GM19395 (cell line): ENCODE results near the gene NBEA.

Source experiments
- ATAC-seq: cut with Tn5 transposase; IDR thresholded peaks from one replicate; pipeline ENCODE4 v1.9.1; 2021; ENCODE audit warnings: mild to moderate bottlenecking, moderate library complexity; ENCODE audit not compliant: unreplicated experiment

NBEA gene

GRCh38 chr13:35164324-35164932 lies 222.4 kb downstream of the NBEA start:
- peak; percentile 77 for ATAC-seq

- no peak for ATAC-seq
These were observed 223.1 kb downstream of the NBEA start for GRCh38 chr13:35165205-35165604.

GRCh38 chr13:35179494-35179893 lies 237.4 kb downstream of the NBEA start:
- ATAC-seq: no peak

GRCh38 chr13:35179920-35180663 lies 238.0 kb downstream of the NBEA start:
- no peak for ATAC-seq

- ATAC-seq: no peak
These were observed 248.2 kb downstream of the NBEA start for GRCh38 chr13:35190241-35190640.

GRCh38 chr13:35191883-35192282 lies 249.8 kb downstream of the NBEA start:
- ATAC-seq: no peak

- ATAC-seq: no peak
These were observed 256.6 kb downstream of the NBEA start for GRCh38 chr13:35198613-35199200.

GRCh38 chr13:35208587-35208986 lies 266.5 kb downstream of the NBEA start:
- no peak for ATAC-seq

GRCh38 chr13:35210261-35210660 lies 268.2 kb downstream of the NBEA start:
- ATAC-seq: no peak

- no peak for ATAC-seq
These were observed 269.9 kb downstream of the NBEA start for GRCh38 chr13:35211949-35212348.

GRCh38 chr13:35213911-35214310 lies 271.8 kb downstream of the NBEA start:
- ATAC-seq: no peak

GRCh38 chr13:35216131-35216530 lies 274.1 kb downstream of the NBEA start:
- no peak for ATAC-seq

GRCh38 chr13:35219021-35219420 lies 277.0 kb downstream of the NBEA start:
- ATAC-seq: no peak

- no peak for ATAC-seq
These were observed 283.1 kb downstream of the NBEA start for GRCh38 chr13:35225159-35225558.

- ATAC-seq: no peak
These were observed 283.5 kb downstream of the NBEA start for GRCh38 chr13:35225582-35225981.

GRCh38 chr13:35228536-35228935 lies 286.5 kb downstream of the NBEA start:
- no peak for ATAC-seq

GRCh38 chr13:35231426-35231825 lies 289.4 kb downstream of the NBEA start:
- ATAC-seq: no peak

- no peak for ATAC-seq
These were observed 296.2 kb downstream of the NBEA start for GRCh38 chr13:35238274-35238673.

- peak; percentile 93 for ATAC-seq
These were observed 310.6 kb downstream of the NBEA start for GRCh38 chr13:35252536-35253205.

- ATAC-seq: no peak
These were observed 313.2 kb downstream of the NBEA start for GRCh38 chr13:35255241-35255640.

- ATAC-seq: no peak
These were observed 314.5 kb downstream of the NBEA start for GRCh38 chr13:35256459-35257148.
